GM23338 (cell line): ENCODE results near the gene CACNA1F. TPM values are rescaled to one million over a fixed set of nuclear protein-coding genes. Genes with fewer than 3 reads are reported as not detected.

Source experiments
- ATAC-seq: fragments of 200-7000 bp; cut with Tn5 transposase; 3 replicates; pipeline ENCODE4 v1.9.1; 2020
- DNase-seq: peaks from one replicate; pipeline ENCODE4 v3.0.0-alpha.2; 2015; ENCODE audit warnings: low spot score
- H2AFZ ChIP-seq: fragments of 200-600 bp; sonication (generic); 2 replicates; pipeline ENCODE4 v1.8.0; 2016; ENCODE audit warnings: antibody characterized with exemption, mild to moderate bottlenecking, moderate library complexity
- H3F3A ChIP-seq: fragments of 200-600 bp; sonication (generic); replicated peaks from 2 replicates; pipeline ENCODE4 v1.8.0; 2017; ENCODE audit warnings: antibody characterized with exemption, mixed run types, low read depth
- H3K27ac ChIP-seq: fragments of 200-600 bp; sonication (generic); 2 replicates; pipeline ENCODE4 v1.6.1; 2016; ENCODE audit warnings: low read depth
- H3K27me3 ChIP-seq: fragments of 200-600 bp; sonication (generic); 2 replicates; pipeline ENCODE4 v1.8.0; 2016; ENCODE audit warnings: mild to moderate bottlenecking, mixed run types, moderate library complexity; ENCODE audit not compliant: insufficient read depth
- H3K36me3 ChIP-seq: fragments of 200-600 bp; sonication (generic); 2 replicates; pipeline ENCODE4 v1.8.0; 2016; ENCODE audit warnings: mild to moderate bottlenecking; ENCODE audit not compliant: insufficient read depth
- H3K4me1 ChIP-seq: fragments of 200-600 bp; sonication (generic); 2 replicates; pipeline ENCODE4 v1.8.0; 2016; ENCODE audit warnings: mild to moderate bottlenecking, moderate library complexity; ENCODE audit not compliant: insufficient read depth
- H3K4me2 ChIP-seq: fragments of 200-600 bp; sonication (generic); 2 replicates; pipeline ENCODE4 v1.7.1; 2017; ENCODE audit warnings: mixed run types
- H3K4me3 ChIP-seq: fragments of 200-600 bp; sonication (generic); 2 replicates; pipeline ENCODE4 v1.6.1; 2016; ENCODE audit warnings: mixed run types
- H3K79me2 ChIP-seq: fragments of 200-600 bp; sonication (generic); replicated peaks from 2 replicates; pipeline ENCODE4 v1.8.0; 2017; ENCODE audit warnings: mild to moderate bottlenecking; ENCODE audit not compliant: insufficient read depth
- H3K9me2 ChIP-seq: fragments of 200-600 bp; sonication (generic); 2 replicates; pipeline ENCODE4 v1.8.0; 2017; ENCODE audit not compliant: insufficient read depth
- H4K20me1 ChIP-seq: fragments of 200-600 bp; sonication (generic); replicated peaks from 2 replicates; pipeline ENCODE4 v1.8.0; 2017; ENCODE audit warnings: mild to moderate bottlenecking; ENCODE audit not compliant: insufficient read depth
- H3K27ac Mint-ChIP-seq: 2 replicates; pipeline ENCODE4 v1.8.0; 2020; ENCODE audit warnings: inconsistent platforms, mild to moderate bottlenecking, moderate library complexity, mixed read lengths
- H3K27me3 Mint-ChIP-seq: 3 replicates; pipeline ENCODE4 v1.8.0; 2022; ENCODE audit warnings: low read depth, mild to moderate bottlenecking, moderate library complexity, mixed read lengths, inconsistent platforms; ENCODE audit not compliant: insufficient read depth, poor library complexity
- H3K36me3 Mint-ChIP-seq: 3 replicates; pipeline ENCODE4 v1.8.0; 2021; ENCODE audit warnings: low read depth, mild to moderate bottlenecking, inconsistent platforms, moderate library complexity, mixed read lengths
- H3K4me1 Mint-ChIP-seq: 3 replicates; pipeline ENCODE4 v1.8.0; 2020; ENCODE audit warnings: mild to moderate bottlenecking, inconsistent platforms, mixed read lengths
- H3K4me3 Mint-ChIP-seq: 3 replicates; pipeline ENCODE4 v1.8.0; 2021; ENCODE audit warnings: moderate library complexity, mild to moderate bottlenecking, inconsistent platforms, mixed read lengths
- H3K9me3 Mint-ChIP-seq: 3 replicates; pipeline ENCODE4 v1.8.0; 2020; ENCODE audit warnings: moderate library complexity, mild to moderate bottlenecking, inconsistent platforms, mixed read lengths
- CREB1 ChIP-seq: fragments of 250-450 bp; sonication (Bioruptor Pico); IDR thresholded peaks from 2 replicates; pipeline ENCODE4 v1.5.0; 2020; ENCODE audit warnings: low read depth, mild to moderate bottlenecking, moderate library complexity
- CTCF ChIP-seq, 2 experiments: fragments of 200-600 bp in 1 of 2; sonication (generic) in 1 of 2; conservative IDR thresholded peaks; 2 replicates each; pipeline versions ENCODE4 v1.5.1 to v1.6.1; 2016 to 2017; ENCODE audit warnings: antibody characterized with exemption in 2 of 2, low read depth in 2 of 2, mild to moderate bottlenecking in 2 of 2, moderate library complexity in 1 of 2
- ETS1 ChIP-seq: IDR thresholded peaks from 2 replicates; pipeline ENCODE4 v1.6.1; 2016; ENCODE audit warnings: antibody characterized with exemption
- EZH2 ChIP-seq: fragments of 200-600 bp; sonication (generic); IDR thresholded peaks from one replicate; pipeline ENCODE4 v1.8.0; 2017; ENCODE audit warnings: antibody characterized with exemption, mild to moderate bottlenecking, low read depth; ENCODE audit not compliant: unreplicated experiment
- EZH2phosphoT487 ChIP-seq: fragments of 200-600 bp; sonication (generic); IDR thresholded peaks from one replicate; pipeline ENCODE4 v1.8.1; 2018; ENCODE audit warnings: antibody characterized with exemption; ENCODE audit not compliant: unreplicated experiment
- JUNB ChIP-seq: IDR thresholded peaks from one replicate; pipeline ENCODE4 v1.6.1; 2016; ENCODE audit warnings: antibody characterized with exemption; ENCODE audit not compliant: unreplicated experiment
- NANOG ChIP-seq: IDR thresholded peaks from 2 replicates; pipeline ENCODE4 v1.6.1; 2016; ENCODE audit warnings: antibody characterized with exemption, borderline replicate concordance
- POLR2AphosphoS5 ChIP-seq: IDR thresholded peaks from 2 replicates; pipeline ENCODE4 v1.6.1; 2016; ENCODE audit warnings: antibody characterized with exemption, low read depth
- REST ChIP-seq: IDR thresholded peaks from one replicate; pipeline ENCODE4 v1.6.1; 2018; ENCODE audit warnings: antibody characterized with exemption; ENCODE audit not compliant: unreplicated experiment
- STAT1 ChIP-seq: IDR thresholded peaks from one replicate; pipeline ENCODE4 v1.6.1; 2016; ENCODE audit warnings: antibody characterized with exemption; ENCODE audit not compliant: unreplicated experiment
- ZNF114 ChIP-seq: fragments of 250-450 bp; sonication (Bioruptor Pico); IDR thresholded peaks from 2 replicates; pipeline ENCODE4 v1.5.0; 2020; ENCODE audit warnings: mild to moderate bottlenecking, moderate library complexity
- ZNF331 ChIP-seq: fragments of 250-450 bp; sonication (Bioruptor Pico); IDR thresholded peaks from 2 replicates; pipeline ENCODE4 v1.5.0; 2020; ENCODE audit warnings: low read depth, mild to moderate bottlenecking, moderate library complexity
- ZNF462 ChIP-seq: fragments of 250-450 bp; sonication (Bioruptor Pico); IDR thresholded peaks from 2 replicates; pipeline ENCODE4 v1.5.0; 2020; ENCODE audit warnings: mild to moderate bottlenecking, moderate library complexity
- polyA plus RNA-seq: library from polyadenylated mRNA; unstranded; fragments of >200 nt; fragmentation: Nextera tagmentation; extraction: Ambion mirVana; gene quantifications from 2 replicates; pipeline ENCODE4 v1.2.1, GENCODE V29; 2016
- total RNA-seq: library from RNA; depleted of rRNA; stranded (reverse); fragments of >200 nt; shearing (Covaris generic); gene quantifications from 2 replicates; pipeline ENCODE4 v1.2.3, GENCODE V29; 2014

Gene CACNA1F
- total and polyA plus RNA-seq, 2 experiments from 2014 or later: 0.44 to 0.90 TPM

DNA sequence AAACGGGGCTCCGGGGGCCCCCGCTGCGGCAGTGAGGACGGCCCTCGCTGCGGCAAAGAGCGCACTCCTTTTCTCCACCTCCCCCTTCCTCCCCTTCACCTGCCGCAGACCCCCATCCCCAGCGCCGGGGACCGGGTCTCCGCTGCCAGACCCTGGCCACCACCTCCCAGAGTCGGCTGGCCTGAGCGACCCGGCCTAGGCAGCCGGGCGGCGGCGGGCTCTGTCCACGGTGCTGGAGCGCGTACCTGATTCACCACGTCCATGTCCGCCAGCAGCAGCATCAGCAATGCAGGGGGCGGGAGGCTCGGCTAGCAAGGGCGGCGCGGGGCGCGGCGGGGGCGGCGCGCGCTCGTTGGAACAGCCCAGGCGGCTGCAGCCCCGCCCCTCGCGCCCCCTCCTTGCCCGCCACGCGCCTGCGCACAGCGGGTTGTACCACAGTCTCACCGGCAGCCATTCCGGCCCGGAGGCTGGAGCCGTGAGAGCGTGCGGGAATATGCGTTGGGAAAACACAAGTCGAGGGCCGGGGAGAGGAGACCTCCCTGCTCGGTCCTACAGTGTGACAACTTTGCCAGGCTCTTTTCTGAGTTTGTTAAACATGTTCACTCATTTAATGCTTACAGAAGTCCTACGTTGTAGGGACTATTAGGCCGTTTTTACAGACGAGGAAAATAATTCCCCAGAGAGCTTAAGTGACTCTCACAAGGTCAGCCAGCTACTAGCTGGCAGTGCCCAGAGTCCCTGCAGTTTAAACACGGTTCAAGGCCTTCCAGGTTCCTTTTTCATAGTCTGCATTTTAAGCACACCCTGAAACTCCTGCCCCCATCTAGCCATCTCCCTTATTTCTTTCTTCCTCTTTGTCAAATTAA, 33.0 kb downstream of the CACNA1F start, which contains the start of gene SYP:
Gene SYP, minus strand, starts transcription at position 288 of the 866 bp plus-strand sequence. Its CDS starts 7 bp downstream, at position 281.
- no peak within 1 kb of the TSS for H3K27ac Mint-ChIP-seq
- Histone ChIP-seq H3K4me3 (peak within 1 kb of the TSS; percentile 58), H3K27ac (peak within 1 kb of the TSS; percentile 79), H3K79me2 (no peaks in the 10 kb centered on the region), H3K9me2 (no peaks in the 10 kb centered on the region), H4K20me1 (no peaks in the 10 kb centered on the region), H3K4me2 (peak within 1 kb of the TSS; percentile 79), H3K27me3 (no peaks in the 10 kb centered on the region), H3K4me1 (no peaks in the 10 kb centered on the region), H3F3A (no peaks in the 10 kb centered on the region), H2AFZ (0 out of 2 replicates have a peak within 1 kb of the TSS, but pooled peaks have one; percentile 10), H3K36me3 (no peaks in the 10 kb centered on the region)
- no peak for TF ChIP-seq NANOG
- TF ChIP-seq JUNB: no peak
- TF ChIP-seq EZH2: no peak
- TF ChIP-seq EZH2phosphoT487: no peak
- TF ChIP-seq STAT1: no peak
- TF ChIP-seq ZNF462 (CRISPR knock-in tag): no peak
- no peak for TF ChIP-seq ZNF331 (CRISPR knock-in tag)
- peak; percentile 90 for TF ChIP-seq REST
- peak; percentile 67 for TF ChIP-seq CREB1 (CRISPR knock-in tag)
- TF ChIP-seq CTCF (conservative IDR thresholded peaks at IDR 0.05; ENCODE audit: low read depth in 2 of 2): no peak
- TF ChIP-seq ETS1: no peak
- no peak for TF ChIP-seq ZNF114 (CRISPR knock-in tag)
- TF ChIP-seq POLR2AphosphoS5: peak; percentile 82
- DNase-seq: peak; percentile 83
- peak within 1 kb of the TSS; percentile 71 for H3K4me3 Mint-ChIP-seq
- peaks cover 16% of the 10 kb centered on the region for H3K4me1 Mint-ChIP-seq
- H3K36me3 Mint-ChIP-seq: no peaks in the 10 kb centered on the region; the same call in 2 of the 3 replicates
- peak; percentile 95 for ATAC-seq
- H3K27me3 Mint-ChIP-seq: peaks cover 2% of the 10 kb centered on the region
- H3K9me3 Mint-ChIP-seq: no peaks in the 10 kb centered on the region
